Natural killer cell (primary cell): ENCODE measurements around the gene MAP4K5. TPM values are rescaled to one million over a fixed set of nuclear protein-coding genes. Genes with fewer than 3 reads are reported as not detected.

Experiments
- ATAC-seq, 3 donors: fragments of 150-1000 bp in 2 of 3; fragments of 200-7000 bp in 1 of 3; cut with Tn5 transposase; 1 replicate in 1 of 3; 2 replicates in 2 of 3; pipeline ENCODE4 v1.10.0; 2021; ENCODE audit warnings: mild to moderate bottlenecking in 2 of 3, moderate library complexity in 2 of 3
- DNase-seq, 2 donors: peaks; one replicate each; pipeline versions ENCODE4 v3.0.0 to v3.0.0-alpha.2; 2013 to 2021; ENCODE audit warnings: mixed read lengths in 1 of 2
- H3K27ac ChIP-seq: one replicate; pipeline ENCODE4 v1.5.1; 2013; ENCODE audit warnings: mild to moderate bottlenecking, low read length
- H3K27me3 ChIP-seq: one replicate; pipeline ENCODE4 v1.6.1; 2013; ENCODE audit warnings: low read length; ENCODE audit not compliant: control insufficient read depth, insufficient read depth
- H3K36me3 ChIP-seq: one replicate; pipeline ENCODE4 v1.6.1; 2013; ENCODE audit warnings: low read length; ENCODE audit not compliant: control insufficient read depth, insufficient read depth
- H3K4me1 ChIP-seq: one replicate; pipeline ENCODE4 v1.6.1; 2013; ENCODE audit warnings: low read length; ENCODE audit not compliant: control insufficient read depth, insufficient read depth
- H3K4me3 ChIP-seq: one replicate; pipeline ENCODE4 v1.5.1; 2013; ENCODE audit warnings: low read length
- H3K9me3 ChIP-seq: one replicate; pipeline ENCODE4 v1.6.1; 2013; ENCODE audit warnings: low read length; ENCODE audit not compliant: control insufficient read depth, insufficient read depth
- H3K27ac Mint-ChIP-seq, 2 donors: one replicate each; pipeline ENCODE4 v1.8.0; 2022; ENCODE audit warnings: mild to moderate bottlenecking in 2 of 2, mixed read lengths in 2 of 2, moderate library complexity in 1 of 2
- H3K27me3 Mint-ChIP-seq, 2 donors: one replicate each; pipeline ENCODE4 v1.8.0; 2022; ENCODE audit warnings: low read depth in 2 of 2, mixed read lengths in 2 of 2
- H3K36me3 Mint-ChIP-seq: one replicate; pipeline ENCODE4 v1.8.0; 2022; ENCODE audit warnings: mixed read lengths
- H3K4me1 Mint-ChIP-seq, 2 donors: one replicate each; pipeline ENCODE4 v1.8.0; 2022; ENCODE audit warnings: mixed read lengths in 2 of 2
- H3K4me3 Mint-ChIP-seq: one replicate; pipeline ENCODE4 v1.8.0; 2022; ENCODE audit warnings: mild to moderate bottlenecking, moderate library complexity, mixed read lengths
- H3K9me3 Mint-ChIP-seq, 2 donors: one replicate each; pipeline ENCODE4 v1.8.0; 2022; ENCODE audit warnings: mixed read lengths in 2 of 2
- CTCF ChIP-seq: fragments of 200-600 bp; IDR thresholded peaks from one replicate; pipeline ENCODE4 v1.8.0; 2022; ENCODE audit warnings: antibody characterized with exemption
- WGBS: methylation state at CpG from one replicate; pipeline ENCODE4 v1.1.7; 2013; ENCODE audit warnings: missing lambda C conversion rate; ENCODE audit not compliant: insufficient coverage; 5-methylcytosine and 5-hydroxymethylcytosine counted together
- intact Hi-C: fragments of 100-400 bp; cut with micrococcal nuclease; formaldehyde crosslinking; loops from one replicate; pipeline ENCODE4 v1.14.2; 2022
- total RNA-seq, 4 donors: library from RNA; stranded (reverse); fragments of 120-200 nt in 1 of 4; gene quantifications; one replicate each; pipeline versions ENCODE4 v1.2.3 to v1.2.4, GENCODE V29; 2013 to 2022

MAP4K5 gene
- total RNA-seq, 3 donors from 2014 or later (not counting 1 experiment from before 2014, with no cell fraction given) = 63.3 to 74.6 (median 65.9) TPM

GRCh38 chr14:50453869-50454268 lies 78.5 kb downstream of the MAP4K5 start:
- H3K9me3 ChIP-seq = no peaks in the 10 kb centered on the region
- ATAC-seq (no peak), DNase-seq (no peak)
- Mint-ChIP-seq H3K36me3 (peaks cover 11% of the 10 kb centered on the region), H3K4me3 (no peak overlapping the region), H3K27me3 (no peaks in the 10 kb centered on the region), H3K9me3 (no peaks in the 10 kb centered on the region), H3K27ac (no peak overlapping the region), H3K4me1 (no peaks in the 10 kb centered on the region)
- H3K27me3 ChIP-seq = no peaks in the 10 kb centered on the region
- intact Hi-C loops = no loop called here
- 100% methylated on average over 2 of the region's 2 CpGs for WGBS
- TF ChIP-seq CTCF = no peak
- no peak overlapping the region for H3K27ac ChIP-seq
- peaks cover 56% of the 10 kb centered on the region for H3K36me3 ChIP-seq
- H3K4me3 ChIP-seq = no peak overlapping the region
- H3K4me1 ChIP-seq = no peaks in the 10 kb centered on the region

- Histone ChIP-seq H3K9me3 (no peaks in the 10 kb centered on the region), H3K4me3 (no peak overlapping the region), H3K4me1 (no peaks in the 10 kb centered on the region), H3K36me3 (peaks cover 54% of the 10 kb centered on the region), H3K27ac (no peak overlapping the region), H3K27me3 (no peaks in the 10 kb centered on the region)
- H3K27ac Mint-ChIP-seq = no peak overlapping the region
- H3K27me3 Mint-ChIP-seq = no peaks in the 10 kb centered on the region
- no peak for DNase-seq
- no peaks in the 10 kb centered on the region for H3K9me3 Mint-ChIP-seq
- TF ChIP-seq CTCF = no peak
- H3K4me1 Mint-ChIP-seq = no peaks in the 10 kb centered on the region
- intact Hi-C loops = no loop called here
- peaks cover 11% of the 10 kb centered on the region for H3K36me3 Mint-ChIP-seq
- H3K4me3 Mint-ChIP-seq = no peak overlapping the region
- no peak for ATAC-seq
- 78% methylated on average over 2 of the region's 3 CpGs for WGBS
Observed at GRCh38 chr14:50452979-50453705, 79.2 kb downstream of the MAP4K5 start.

DNA sequence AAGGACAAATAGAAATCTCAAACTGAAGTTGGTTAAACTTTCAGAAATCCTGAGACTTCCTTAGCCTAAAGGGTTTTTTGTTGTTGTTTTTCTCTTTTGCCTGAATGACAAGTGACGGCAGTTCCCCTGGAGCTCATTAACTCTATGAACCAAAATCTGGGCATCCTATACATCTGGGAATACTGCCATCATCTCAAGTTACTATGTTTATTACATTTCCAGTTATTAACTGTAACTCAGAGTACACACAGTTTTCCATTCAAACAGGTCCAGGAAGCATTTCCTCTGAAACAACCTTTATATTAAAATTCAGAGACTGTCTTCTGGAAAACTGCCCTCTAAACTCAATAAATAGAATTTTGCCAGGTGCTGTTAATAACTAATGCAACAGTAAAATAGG lies 80.1 kb downstream of the MAP4K5 start:
- 92% methylated on average over 1 of the region's 1 CpG for WGBS
- no peak for ATAC-seq
- Mint-ChIP-seq H3K9me3 (no peaks in the 10 kb centered on the region), H3K4me3 (no peak overlapping the region), H3K4me1 (no peaks in the 10 kb centered on the region), H3K36me3 (peaks cover 11% of the 10 kb centered on the region), H3K27me3 (no peaks in the 10 kb centered on the region), H3K27ac (no peak overlapping the region)
- no peaks in the 10 kb centered on the region for H3K9me3 ChIP-seq
- no peaks in the 10 kb centered on the region for H3K4me1 ChIP-seq
- peaks cover 58% of the 10 kb centered on the region for H3K36me3 ChIP-seq
- DNase-seq = no peak
- H3K27me3 ChIP-seq = no peaks in the 10 kb centered on the region
- intact Hi-C loops = no loop called here
- H3K4me3 ChIP-seq = no peak overlapping the region
- no peak for TF ChIP-seq CTCF
- H3K27ac ChIP-seq = no peak overlapping the region

- Mint-ChIP-seq H3K4me1 (no peaks in the 10 kb centered on the region), H3K27me3 (no peaks in the 10 kb centered on the region), H3K4me3 (no peak overlapping the region), H3K36me3 (peaks cover 11% of the 10 kb centered on the region), H3K27ac (no peak overlapping the region), H3K9me3 (no peaks in the 10 kb centered on the region)
- intact Hi-C loops = no loop called here
- ATAC-seq (no peak), DNase-seq (no peak)
- no peak overlapping the region for H3K4me3 ChIP-seq
- peaks cover 62% of the 10 kb centered on the region for H3K36me3 ChIP-seq
- no peak overlapping the region for H3K27ac ChIP-seq
- H3K27me3 ChIP-seq = no peaks in the 10 kb centered on the region
- 96% methylated on average over 5 of the region's 6 CpGs for WGBS
- H3K4me1 ChIP-seq = no peaks in the 10 kb centered on the region
- no peaks in the 10 kb centered on the region for H3K9me3 ChIP-seq
- TF ChIP-seq CTCF = no peak
Observed at GRCh38 chr14:50451854-50452253, 80.5 kb downstream of the MAP4K5 start.
